H9 (cell line): ENCODE data around the gene TRAPPC8. TPM values are rescaled to one million over a fixed set of nuclear protein-coding genes. Genes with fewer than 3 reads are reported as not detected.

Source experiments
- DNase-seq: peaks from one replicate; pipeline ENCODE4 v3.0.0-alpha.2; 2017
- H2AFZ ChIP-seq: one replicate; pipeline ENCODE4 v1.6.1; 2013; ENCODE audit warnings: mild to moderate bottlenecking, low read length, control low read depth, moderate library complexity
- H2AK5ac ChIP-seq: 2 replicates; pipeline ENCODE4 v1.6.1; 2013; ENCODE audit warnings: low read length, control low read depth, mixed read lengths; ENCODE audit not compliant: insufficient read length
- H2BK120ac ChIP-seq: one replicate; pipeline ENCODE4 v1.6.1; 2013; ENCODE audit warnings: low read depth, mild to moderate bottlenecking, low read length, control low read depth, inconsistent platforms; ENCODE audit not compliant: poor library complexity, severe bottlenecking
- H2BK12ac ChIP-seq: 2 replicates; pipeline ENCODE4 v1.6.1; 2013; ENCODE audit warnings: low read length, control low read depth, mixed read lengths, low read depth; ENCODE audit not compliant: insufficient read length
- H2BK15ac ChIP-seq: 2 replicates; pipeline ENCODE4 v1.6.1; 2013; ENCODE audit warnings: low read depth, low read length, control low read depth
- H2BK20ac ChIP-seq: one replicate; pipeline ENCODE4 v1.6.1; 2013; ENCODE audit warnings: low read depth, mild to moderate bottlenecking, low read length, control low read depth, inconsistent platforms; ENCODE audit not compliant: poor library complexity, severe bottlenecking
- H2BK5ac ChIP-seq: 2 replicates; pipeline ENCODE4 v1.6.1; 2013; ENCODE audit warnings: low read length, control low read depth, mixed read lengths; ENCODE audit not compliant: insufficient read length
- H3K14ac ChIP-seq: 2 replicates; pipeline ENCODE4 v1.6.1; 2013; ENCODE audit warnings: low read length, control low read depth; ENCODE audit not compliant: insufficient read depth
- H3K18ac ChIP-seq: 2 replicates; pipeline ENCODE4 v1.6.1; 2013; ENCODE audit warnings: low read depth, mild to moderate bottlenecking, mixed read lengths, low read length, control low read depth; ENCODE audit not compliant: insufficient read length
- H3K23ac ChIP-seq: 2 replicates; pipeline ENCODE4 v1.6.1; 2013; ENCODE audit warnings: low read length, control low read depth, mixed read lengths, low read depth; ENCODE audit not compliant: insufficient read length
- H3K23me2 ChIP-seq: 2 replicates; pipeline ENCODE4 v1.6.1; 2013; ENCODE audit warnings: low read depth, mild to moderate bottlenecking, mixed read lengths, low read length, control low read depth; ENCODE audit not compliant: insufficient read length, poor library complexity, severe bottlenecking
- H3K27ac ChIP-seq: 2 replicates; pipeline ENCODE4 v1.5.1; 2013; ENCODE audit warnings: low read length, control low read depth, mixed read lengths, low read depth; ENCODE audit not compliant: insufficient read length
- H3K27me3 ChIP-seq: 2 replicates; pipeline ENCODE4 v1.6.1; 2013; ENCODE audit warnings: low read length, control low read depth, inconsistent platforms; ENCODE audit not compliant: insufficient read depth
- H3K4ac ChIP-seq: 2 replicates; pipeline ENCODE4 v1.6.1; 2013; ENCODE audit warnings: low read depth, mild to moderate bottlenecking, control low read depth, inconsistent platforms, low read length, moderate library complexity
- H3K4me1 ChIP-seq: 2 replicates; pipeline ENCODE4 v1.6.1; 2013; ENCODE audit warnings: low read length, control low read depth, inconsistent platforms; ENCODE audit not compliant: insufficient read depth
- H3K4me2 ChIP-seq: 2 replicates; pipeline ENCODE4 v1.6.1; 2013; ENCODE audit warnings: low read length, control low read depth, mixed read lengths; ENCODE audit not compliant: insufficient read length, insufficient read depth
- H3K56ac ChIP-seq: 2 replicates; pipeline ENCODE4 v1.6.1; 2013; ENCODE audit warnings: low read depth, mild to moderate bottlenecking, mixed read lengths, low read length, control low read depth; ENCODE audit not compliant: insufficient read length
- H3K79me1 ChIP-seq: 2 replicates; pipeline ENCODE4 v1.6.1; 2013; ENCODE audit warnings: low read depth, mild to moderate bottlenecking, moderate library complexity, low read length, control low read depth, inconsistent platforms; ENCODE audit not compliant: insufficient read depth, poor library complexity, severe bottlenecking
- H3K79me2 ChIP-seq: 2 replicates; pipeline ENCODE4 v1.6.1; 2013; ENCODE audit warnings: low read length, control low read depth, inconsistent platforms; ENCODE audit not compliant: insufficient read depth
- H3K9ac ChIP-seq: 2 replicates; pipeline ENCODE4 v1.6.1; 2013; ENCODE audit warnings: low read length, control low read depth, mixed read lengths; ENCODE audit not compliant: insufficient read length; ENCODE audit errors: extremely low read depth
- H3K9me3 ChIP-seq: one replicate; pipeline ENCODE4 v1.6.1; 2013; ENCODE audit warnings: low read depth, low read length, inconsistent platforms; ENCODE audit not compliant: control insufficient read depth
- H3T11ph ChIP-seq: one replicate; pipeline ENCODE4 v1.6.1; 2013; ENCODE audit warnings: mild to moderate bottlenecking, low read length, control low read depth, inconsistent platforms
- H4K20me1 ChIP-seq: one replicate; pipeline ENCODE4 v1.6.1; 2013; ENCODE audit not compliant: control insufficient read depth, insufficient read length, insufficient read depth
- H4K5ac ChIP-seq: 2 replicates; pipeline ENCODE4 v1.6.1; 2013; ENCODE audit warnings: low read depth, mild to moderate bottlenecking, mixed read lengths, low read length, control low read depth; ENCODE audit not compliant: insufficient read length
- H4K8ac ChIP-seq: replicated peaks from 2 replicates; pipeline ENCODE4 v1.6.1; 2013; ENCODE audit warnings: low read length, control low read depth, mixed read lengths, low read depth; ENCODE audit not compliant: insufficient read length
- H4K91ac ChIP-seq: 2 replicates; pipeline ENCODE4 v1.6.1; 2013; ENCODE audit warnings: low read depth, mild to moderate bottlenecking, moderate library complexity, mixed read lengths, low read length, control low read depth; ENCODE audit not compliant: insufficient read length
- H3K27ac Mint-ChIP-seq, 3 experiments: 2 replicates in 2 of 3; 3 replicates in 1 of 3; pipeline ENCODE4 v1.8.0; 2020 to 2021; ENCODE audit warnings: mixed read lengths in 3 of 3, mild to moderate bottlenecking in 1 of 3, moderate library complexity in 1 of 3
- H3K27me3 Mint-ChIP-seq: 2 replicates; pipeline ENCODE4 v1.8.0; 2021; ENCODE audit warnings: low read depth, mild to moderate bottlenecking, moderate library complexity, mixed read lengths
- H3K36me3 Mint-ChIP-seq, 3 experiments: 2 replicates in 2 of 3; 3 replicates in 1 of 3; pipeline ENCODE4 v1.8.0; 2020 to 2021; ENCODE audit warnings: low read depth in 3 of 3, mixed read lengths in 3 of 3; ENCODE audit not compliant: insufficient read depth in 1 of 3
- H3K4me1 Mint-ChIP-seq, 2 experiments: 2 replicates each; pipeline ENCODE4 v1.8.0; 2020; ENCODE audit warnings: mixed read lengths in 2 of 2
- H3K4me3 Mint-ChIP-seq, 2 experiments: 2 replicates in 1 of 2; 3 replicates in 1 of 2; pipeline ENCODE4 v1.8.0; 2020 to 2021; ENCODE audit warnings: mild to moderate bottlenecking in 2 of 2, mixed read lengths in 2 of 2, moderate library complexity in 1 of 2
- H3K9me3 Mint-ChIP-seq, 2 experiments: 2 replicates in 1 of 2; 3 replicates in 1 of 2; pipeline ENCODE4 v1.8.0; 2020; ENCODE audit warnings: mild to moderate bottlenecking in 2 of 2, mixed read lengths in 2 of 2, moderate library complexity in 1 of 2
- CTCF ChIP-seq: fragments of 200-600 bp; sonication (generic); conservative IDR thresholded peaks from 3 replicates; pipeline ENCODE4 v1.8.0; 2021; ENCODE audit warnings: antibody characterized with exemption, mild to moderate bottlenecking
- WGBS: extraction: QIAGEN DNeasy Blood & Tissue Kit; methylation state at CpG from one replicate; pipeline ENCODE4 v1.1.7; 2013; ENCODE audit warnings: missing lambda C conversion rate, low lambda C conversion rate, mixed read lengths; ENCODE audit not compliant: insufficient read length; ENCODE audit errors: extremely low coverage; 5-methylcytosine and 5-hydroxymethylcytosine counted together
- total RNA-seq: library from RNA; stranded (reverse); gene quantifications from 2 replicates; pipeline ENCODE4 v1.2.1, GENCODE V29; 2021

Gene TRAPPC8
- total RNA-seq, 1 experiment from 2014 or later: 40.4 TPM

GRCh38 chr18:31891566-31891965, 51.4 kb downstream of the TRAPPC8 start:
- no peak overlapping the region for H3K4ac ChIP-seq
- H3K27ac ChIP-seq: no peak overlapping the region

More at GRCh38 chr18:31891566-31891965, 51.4 kb downstream of the TRAPPC8 start:
- Histone ChIP-seq H3K79me2 (no peaks in the 10 kb centered on the region), H3K23ac (no peak overlapping the region), H2AFZ (no peak overlapping the region), H2AK5ac (no peak overlapping the region), H3K9ac (no peak overlapping the region), H3T11ph (no peak overlapping the region), H3K56ac (no peak overlapping the region), H3K27me3 (no peaks in the 10 kb centered on the region), H4K8ac (no peak overlapping the region), H3K79me1 (no peaks in the 10 kb centered on the region), H3K4me1 (no peaks in the 10 kb centered on the region), H4K20me1 (no peaks in the 10 kb centered on the region), H3K9me3 (no peaks in the 10 kb centered on the region), H3K23me2 (no peaks in the 10 kb centered on the region), H3K18ac (no peak overlapping the region), H3K14ac (no peak overlapping the region), H4K91ac (no peak overlapping the region), H4K5ac (no peak overlapping the region), H2BK12ac (no peak overlapping the region), H2BK120ac (no peak overlapping the region), H2BK15ac (no peak overlapping the region), H2BK20ac (no peak overlapping the region), H3K4me2 (no peak overlapping the region), H2BK5ac (no peak overlapping the region)
- H3K27me3 Mint-ChIP-seq: no peaks in the 10 kb centered on the region
- H3K27ac Mint-ChIP-seq: peak overlapping the region in 1 of 3 experiments; percentile 44; a peak in 1 of 7 replicates
- no CpG with 5 or more reads among the region's 3 CpGs for WGBS
- H3K9me3 Mint-ChIP-seq: no peaks in the 10 kb centered on the region
- H3K4me1 Mint-ChIP-seq: no peaks in the 10 kb centered on the region
- TF ChIP-seq CTCF: no peak
- no peak for DNase-seq
- H3K4me3 Mint-ChIP-seq: no peak overlapping the region
- peaks cover 16 to 50% (median 37%) of the 10 kb centered on the region in 3 experiments; a peak in 6 of 7 replicates for H3K36me3 Mint-ChIP-seq
